Duodenal mucosa (tissue), 2 donors: ENCODE data around the gene STMN1.
"Not testable (repeated sequence)": the region's sequence is repeated elsewhere in the genome, so short reads cannot be mapped to it uniquely, and the experiment has no call there.

Source experiments
- H3K27ac ChIP-seq: one replicate; pipeline ENCODE4 v1.7.0; 2013; ENCODE audit warnings: low read depth, low read length
- H3K27me3 ChIP-seq, 2 donors: one replicate each; pipeline ENCODE4 v1.7.0; 2013; ENCODE audit warnings: low read length in 2 of 2, control low read depth in 1 of 2; ENCODE audit not compliant: insufficient read depth in 2 of 2, control insufficient read depth in 1 of 2
- H3K36me3 ChIP-seq, 2 donors: one replicate each; pipeline ENCODE4 v1.7.0; 2013; ENCODE audit warnings: low read length in 2 of 2, control low read depth in 1 of 2; ENCODE audit not compliant: insufficient read depth in 2 of 2, control insufficient read depth in 1 of 2
- H3K4me1 ChIP-seq, 2 donors: one replicate each; pipeline ENCODE4 v1.7.0; 2013; ENCODE audit warnings: low read length in 2 of 2, control low read depth in 1 of 2; ENCODE audit not compliant: insufficient read depth in 2 of 2, control insufficient read depth in 1 of 2
- H3K4me3 ChIP-seq, 2 donors: one replicate each; pipeline ENCODE4 v1.7.0; 2013; ENCODE audit warnings: low read length in 2 of 2, low read depth in 1 of 2
- H3K9ac ChIP-seq, 2 donors: one replicate each; pipeline ENCODE4 v1.7.0; 2013; ENCODE audit warnings: low read length in 2 of 2, low read depth in 1 of 2
- H3K9me3 ChIP-seq, 2 donors: one replicate each; pipeline ENCODE4 v1.7.0; 2013; ENCODE audit warnings: low read length in 2 of 2, control low read depth in 1 of 2; ENCODE audit not compliant: control insufficient read depth in 1 of 2

STMN1 gene

DNA sequence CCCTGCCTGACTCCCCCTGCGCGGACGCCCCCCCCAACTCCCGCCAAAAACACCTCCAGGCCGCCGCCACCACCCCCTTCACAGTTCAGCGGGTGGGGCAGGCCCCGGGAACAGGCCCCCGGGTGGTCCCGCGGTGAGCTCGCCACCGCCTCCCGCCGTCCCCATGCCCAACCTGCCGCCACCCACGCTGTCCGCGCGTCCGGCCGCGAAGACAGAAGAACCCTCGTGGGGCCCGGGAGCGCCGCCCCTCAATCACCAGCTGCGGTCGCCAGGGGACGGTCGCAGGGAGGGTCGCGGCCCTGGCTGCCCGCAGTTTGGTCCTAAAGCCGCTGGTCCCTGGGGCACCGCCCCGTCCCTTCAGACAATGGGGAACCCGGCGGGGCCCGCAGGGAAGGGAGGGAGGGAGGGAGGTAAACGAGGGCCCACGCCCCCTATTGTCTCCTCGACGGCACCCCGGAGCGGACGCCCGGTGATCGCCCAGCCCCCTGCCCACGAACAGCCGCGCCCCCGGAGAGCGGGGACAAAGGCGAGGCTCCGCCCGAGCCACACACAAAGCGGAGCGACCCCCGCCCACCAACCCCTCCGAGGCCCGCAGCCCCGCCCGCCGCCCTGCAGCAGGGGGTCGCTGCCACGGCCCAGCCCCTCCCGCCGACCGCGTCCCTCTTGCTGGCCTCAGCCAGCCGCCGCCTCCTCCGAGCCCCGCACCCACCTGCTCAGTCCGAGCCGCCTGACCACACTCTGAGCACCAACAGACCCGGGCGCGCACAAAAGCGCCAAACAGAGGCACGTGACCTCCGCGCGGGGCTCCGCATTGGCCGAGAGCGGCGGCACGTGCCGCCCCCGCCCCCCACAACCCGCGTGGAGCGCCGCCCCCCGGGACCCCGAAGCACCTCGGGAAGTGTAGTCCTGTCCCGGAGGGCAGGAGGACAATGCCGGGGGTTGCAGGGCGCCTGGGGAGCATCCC, at the start of gene STMN1:
TSS of gene STMN1 (minus strand) at position 740 of the 964 bp plus-strand sequence. CDS start 1,743 bp downstream, outside the sequence.
- no peaks in the 10 kb centered on the region for H3K27me3 ChIP-seq
- H3K36me3 ChIP-seq, result peaks cover 0 to 6% of the 10 kb centered on the region in 2 donors
- H3K4me1 ChIP-seq, result peaks cover 11 to 12% of the 10 kb centered on the region in 2 donors
- peak within 1 kb of the TSS; percentile 71 to 90 for H3K4me3 ChIP-seq
- no peaks in the 10 kb centered on the region for H3K9me3 ChIP-seq
- no peak within 1 kb of the TSS for H3K27ac ChIP-seq
- peak within 1 kb of the TSS; percentile 40 to 57 for H3K9ac ChIP-seq

- Histone ChIP-seq H3K27ac (no peak overlapping the region), H3K27me3 (no peaks in the 10 kb centered on the region), H3K36me3 (peaks cover 0 to 24% of the 10 kb centered on the region in 2 donors), H3K9ac (no peak overlapping the region), H3K4me3 (no peak overlapping the region), H3K4me1 (no peaks in the 10 kb centered on the region), H3K9me3 (no peaks in the 10 kb centered on the region)
Measured at GRCh38 chr1:25955553-25955952, 49.3 kb upstream of the STMN1 start.

GRCh38 chr1:25954282-25954938, 48.2 kb upstream of the STMN1 start:
- Histone ChIP-seq H3K27me3 (no peaks in the 10 kb centered on the region), H3K36me3 (peaks cover 0 to 13% of the 10 kb centered on the region in 2 donors), H3K27ac (no peak overlapping the region), H3K9me3 (no peaks in the 10 kb centered on the region), H3K4me3 (no peak overlapping the region), H3K9ac (no peak overlapping the region), H3K4me1 (no peaks in the 10 kb centered on the region)

DNA sequence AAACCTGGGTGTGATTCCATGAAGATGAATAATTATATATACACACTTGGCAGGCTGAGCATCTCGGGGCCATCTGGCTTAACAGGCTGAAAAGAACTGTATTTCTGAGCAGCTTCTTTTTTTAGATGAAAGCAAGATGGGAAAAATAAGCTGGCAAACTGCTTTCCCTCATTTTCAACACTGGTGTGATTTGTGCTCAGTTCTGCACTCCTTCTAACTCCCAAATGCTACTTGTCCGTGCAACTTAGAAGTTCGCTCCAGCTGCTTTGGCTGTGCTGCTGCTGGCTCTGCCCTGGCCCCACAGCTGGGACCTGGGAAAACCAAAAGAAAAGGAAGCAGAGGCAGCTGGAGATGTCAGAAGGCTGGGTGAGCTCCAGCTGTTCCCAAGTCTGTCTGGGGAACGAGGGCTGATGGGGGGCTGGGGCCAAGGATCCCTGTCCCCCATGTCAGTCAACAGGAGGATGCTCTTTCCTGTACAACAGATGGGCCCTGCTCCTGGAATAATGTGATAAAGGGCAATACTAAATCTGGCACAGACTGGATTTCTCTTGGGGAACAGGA, 46.7 kb upstream of the STMN1 start:
- Histone ChIP-seq H3K4me3 (no peak overlapping the region), H3K36me3 (peaks cover 0 to under 1% of the 10 kb centered on the region in 2 donors), H3K9me3 (no peaks in the 10 kb centered on the region), H3K27me3 (no peaks in the 10 kb centered on the region), H3K27ac (no peak overlapping the region), H3K9ac (no peak overlapping the region), H3K4me1 (no peaks in the 10 kb centered on the region)

GRCh38 chr1:25948641-25949040, 42.4 kb upstream of the STMN1 start:
- Histone ChIP-seq H3K27ac (no peak overlapping the region), H3K27me3 (no peaks in the 10 kb centered on the region), H3K4me1 (no peaks in the 10 kb centered on the region), H3K36me3 (no peaks in the 10 kb centered on the region), H3K4me3 (no peak overlapping the region), H3K9ac (no peak overlapping the region), H3K9me3 (peaks cover 2% of the 10 kb centered on the region in 2 donors)

- H3K27ac ChIP-seq, result no peak overlapping the region
- no peaks in the 10 kb centered on the region for H3K4me1 ChIP-seq
- no peak overlapping the region for H3K4me3 ChIP-seq
- H3K27me3 ChIP-seq, result no peaks in the 10 kb centered on the region
- H3K9ac ChIP-seq, result no peak overlapping the region
- H3K9me3 ChIP-seq, result peaks cover 3 to 4% of the 10 kb centered on the region in 2 donors
- no peaks in the 10 kb centered on the region for H3K36me3 ChIP-seq
Measured at GRCh38 chr1:25947027-25947426, 40.8 kb upstream of the STMN1 start.

DNA sequence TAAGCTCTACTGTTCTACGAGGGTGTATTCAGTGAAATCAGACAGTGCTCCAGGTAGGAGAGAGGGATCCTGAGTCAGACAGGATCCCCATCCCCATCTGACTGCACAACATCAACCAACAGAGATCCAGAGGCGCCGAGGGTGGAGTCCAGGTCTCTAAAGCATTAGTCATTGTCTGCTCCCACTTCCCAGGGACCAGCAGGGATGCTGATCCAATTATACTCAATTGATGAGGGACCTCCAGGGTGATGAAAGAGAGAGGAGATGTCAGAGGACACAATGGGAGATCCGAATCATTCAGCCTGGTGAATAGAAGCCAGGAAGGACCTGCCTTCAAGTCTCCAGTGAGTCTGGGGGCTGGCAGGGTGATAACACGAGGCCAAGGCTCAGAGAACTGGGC, 39.5 kb upstream of the STMN1 start:
- Histone ChIP-seq H3K36me3 (no peaks in the 10 kb centered on the region), H3K4me3 (no peak overlapping the region), H3K27me3 (no peaks in the 10 kb centered on the region), H3K27ac (no peak overlapping the region), H3K9ac (no peak overlapping the region), H3K4me1 (no peaks in the 10 kb centered on the region), H3K9me3 (peaks cover 3 to 4% of the 10 kb centered on the region in 2 donors)

DNA sequence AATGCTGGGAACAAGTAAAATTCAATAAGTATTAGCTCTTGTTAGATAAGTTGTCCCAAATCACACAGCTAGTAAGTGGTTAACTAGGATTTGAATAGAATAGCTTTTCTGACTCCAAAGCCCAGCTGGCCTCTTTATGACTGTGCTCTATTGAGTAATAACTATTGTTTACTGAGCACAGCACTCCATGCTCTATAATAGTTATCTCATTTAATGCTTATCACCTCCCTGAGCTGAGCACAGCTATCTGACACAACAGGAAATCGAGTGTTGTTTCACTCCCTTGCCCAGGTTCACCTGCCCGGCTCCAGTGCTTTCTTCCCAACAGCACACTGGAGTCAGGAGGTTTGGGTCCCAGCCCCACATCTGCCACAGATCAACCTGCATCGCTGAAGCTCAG, 38.8 kb upstream of the STMN1 start:
- H3K4me3 ChIP-seq, result no peak overlapping the region
- no peaks in the 10 kb centered on the region for H3K27me3 ChIP-seq
- H3K4me1 ChIP-seq, result no peaks in the 10 kb centered on the region
- peaks cover 3 to 4% of the 10 kb centered on the region in 2 donors for H3K9me3 ChIP-seq
- no peaks in the 10 kb centered on the region for H3K36me3 ChIP-seq
- no peak overlapping the region for H3K9ac ChIP-seq
- no peak overlapping the region for H3K27ac ChIP-seq

- not testable (repeated sequence) for H3K4me3 ChIP-seq, H3K27me3 ChIP-seq, H3K36me3 ChIP-seq, H3K9me3 ChIP-seq, H3K9ac ChIP-seq, H3K27ac ChIP-seq, H3K4me1 ChIP-seq
Measured at GRCh38 chr1:25943511-25943910, 37.3 kb upstream of the STMN1 start.

- Histone ChIP-seq H3K36me3 (no peaks in the 10 kb centered on the region), H3K9ac (no peak overlapping the region), H3K9me3 (no peaks in the 10 kb centered on the region), H3K27me3 (peaks cover 0 to 6% of the 10 kb centered on the region in 2 donors), H3K4me3 (no peak overlapping the region), H3K27ac (no peak overlapping the region), H3K4me1 (peaks cover 0 to 7% of the 10 kb centered on the region in 2 donors)
Measured at GRCh38 chr1:25936947-25937346, 30.7 kb upstream of the STMN1 start.
